B cell (primary cell): ENCODE results near the gene VSTM2B. TPM values are rescaled to one million over a fixed set of nuclear protein-coding genes. Genes with fewer than 3 reads are reported as not detected.

ENCODE experiments used
- ATAC-seq: fragments of 200-7000 bp; cut with Tn5 transposase; one replicate; pipeline ENCODE4 v1.10.0; 2021; ENCODE audit warnings: low read depth, mild to moderate bottlenecking, moderate number of reproducible peaks, moderate library complexity
- CTCF ChIA-PET: fragments of 350-600 bp; sonication (Branson Sonifier 250); formaldehyde crosslinking; loops from one replicate; lab custom pipeline; 2021; ENCODE audit warnings: antibody characterized with exemption, inconsistent platforms; lab: Charles Lee
- POLR2A ChIA-PET: fragments of 350-600 bp; sonication (Branson Sonifier 250); formaldehyde crosslinking; loops from one replicate; lab custom pipeline; 2021; ENCODE audit warnings: antibody characterized with exemption; lab: Charles Lee
- DNase-seq: peaks from one replicate; pipeline ENCODE4 v3.0.0; 2013
- H2AFZ ChIP-seq: 2 replicates; pipeline ENCODE4 v1.6.1; 2012; ENCODE audit warnings: mild to moderate bottlenecking, low read depth, low read length; ENCODE audit not compliant: insufficient read depth, poor library complexity, severe bottlenecking
- H3K27ac ChIP-seq, 2 donors: 1 replicate in 1 of 2; 2 replicates in 1 of 2; pipeline ENCODE4 v1.5.1; 2012 to 2013; ENCODE audit warnings: low read length in 2 of 2, mild to moderate bottlenecking in 2 of 2, moderate library complexity in 1 of 2
- H3K27me3 ChIP-seq, 4 experiments: fragments of 200-600 bp in 1 of 4; sonication (generic) in 1 of 4; replicated peaks in 1 of 4; 1 replicate in 2 of 4; 2 replicates in 2 of 4; pipeline versions ENCODE4 v1.6.1 to v1.7.0; 2013 to 2016; ENCODE audit warnings: low read length in 3 of 4, mild to moderate bottlenecking in 2 of 4, mixed read lengths in 1 of 4, moderate library complexity in 1 of 4; ENCODE audit not compliant: insufficient read depth in 4 of 4, control insufficient read depth in 3 of 4; ENCODE audit errors: control extremely low read depth in 1 of 4
- H3K36me3 ChIP-seq, 2 experiments: replicated peaks in 1 of 2; 1 replicate in 1 of 2; 2 replicates in 1 of 2; pipeline versions ENCODE4 v1.6.1 to v1.7.1; 2013; ENCODE audit warnings: low read length in 1 of 2; ENCODE audit not compliant: insufficient read depth in 2 of 2, control insufficient read depth in 1 of 2; ENCODE audit errors: control extremely low read depth in 1 of 2, extremely low read depth in 1 of 2
- H3K4me1 ChIP-seq, 2 donors: fragments of 200-600 bp in 1 of 2; sonication (generic) in 1 of 2; 1 replicate in 1 of 2; 2 replicates in 1 of 2; pipeline versions ENCODE4 v1.5.1 to v1.6.1; 2013 to 2017; ENCODE audit warnings: low read length in 2 of 2; ENCODE audit not compliant: control insufficient read depth in 2 of 2, insufficient read depth in 2 of 2
- H3K4me2 ChIP-seq: replicated peaks from 2 replicates; pipeline ENCODE3; 2012; ENCODE audit warnings: mild to moderate bottlenecking, low read depth, low read length; ENCODE audit not compliant: poor library complexity, severe bottlenecking
- H3K4me3 ChIP-seq, 5 experiments: fragments of 200-600 bp in 1 of 5; sonication (generic) in 1 of 5; 1 replicate in 3 of 5; 2 replicates in 2 of 5; pipeline versions ENCODE4 v1.5.1 to v1.7.0; 2011 to 2016; ENCODE audit warnings: low read length in 4 of 5, mild to moderate bottlenecking in 4 of 5, low read depth in 2 of 5, control low read depth in 1 of 5, moderate library complexity in 1 of 5; ENCODE audit not compliant: insufficient read depth in 1 of 5; ENCODE audit errors: control extremely low read depth in 1 of 5, extremely low read depth in 1 of 5
- H3K79me2 ChIP-seq: fragments of 200-600 bp; sonication (generic); one replicate; pipeline ENCODE4 v1.6.0; 2016; ENCODE audit warnings: low read length; ENCODE audit not compliant: control insufficient read depth, insufficient read depth
- H3K9ac ChIP-seq: fragments of 200-600 bp; sonication (generic); 2 replicates; pipeline ENCODE4 v1.6.1; 2017; ENCODE audit warnings: mild to moderate bottlenecking, low read length, moderate library complexity
- H3K9me3 ChIP-seq, 3 donors: one replicate each; pipeline versions ENCODE4 v1.6.1 to v1.7.1; 2013; ENCODE audit warnings: low read length in 2 of 3; ENCODE audit not compliant: control insufficient read depth in 2 of 3, insufficient read depth in 1 of 3; ENCODE audit errors: control extremely low read depth in 1 of 3
- H4K20me1 ChIP-seq: 2 replicates; pipeline ENCODE4 v1.6.0; 2012; ENCODE audit warnings: mild to moderate bottlenecking, low read length; ENCODE audit not compliant: insufficient read depth, control insufficient read depth, poor library complexity, severe bottlenecking
- H3K27ac Mint-ChIP-seq: one replicate; pipeline ENCODE4 v1.8.0; 2021; ENCODE audit warnings: mixed read lengths
- H3K27me3 Mint-ChIP-seq: one replicate; pipeline ENCODE4 v1.8.0; 2021; ENCODE audit warnings: mixed read lengths
- H3K4me1 Mint-ChIP-seq: one replicate; pipeline ENCODE4 v1.8.0; 2021; ENCODE audit warnings: mixed read lengths
- H3K4me3 Mint-ChIP-seq: one replicate; pipeline ENCODE4 v1.8.0; 2021; ENCODE audit warnings: mixed read lengths
- H3K9me3 Mint-ChIP-seq: one replicate; pipeline ENCODE4 v1.8.0; 2022; ENCODE audit warnings: mixed read lengths; ENCODE audit not compliant: insufficient read depth
- EZH2 ChIP-seq: IDR thresholded peaks from 2 replicates; pipeline ENCODE4 v1.6.1; 2012; ENCODE audit warnings: borderline replicate concordance, low read depth, mild to moderate bottlenecking, moderate library complexity, low read length; ENCODE audit not compliant: insufficient read depth, poor library complexity, severe bottlenecking
- WGBS: methylation state at CpG from one replicate; pipeline ENCODE4 v1.1.5; 2013; ENCODE audit warnings: missing lambda C conversion rate; ENCODE audit not compliant: insufficient coverage; 5-methylcytosine and 5-hydroxymethylcytosine counted together
- intact Hi-C: fragments of 100-400 bp; cut with micrococcal nuclease; formaldehyde crosslinking; loops from one replicate; pipeline ENCODE4 v1.10.0; 2022
- polyA plus RNA-seq: library from polyadenylated mRNA; depleted of rRNA; stranded (reverse); fragments of >200 nt; gene quantifications from 2 replicates; pipeline ENCODE4 v1.2.3, GENCODE V29; 2012
- total RNA-seq, 2 donors: library from RNA; stranded (reverse); fragments of 120-200 nt in 1 of 2; gene quantifications; 1 replicate in 1 of 2; 2 replicates in 1 of 2; pipeline versions ENCODE4 v1.2.3 to v1.2.4, GENCODE V29; 2013 to 2022
- TF ChIP-seq, protein P1 (sequence below): fragments of 200-600 bp; IDR thresholded peaks from one replicate; pipeline ENCODE4 v1.8.0; 2022; ENCODE audit warnings: antibody characterized with exemption, mild to moderate bottlenecking

The VSTM2B gene
- total and polyA plus RNA-seq, 2 donors (not counting 1 experiment from before 2014, with no cell fraction given) = not detected

GRCh38 chr19:29535214-29535831 lies 9.5 kb downstream of the VSTM2B start:
- Histone ChIP-seq H2AFZ (no peak overlapping the region), H4K20me1 (no peaks in the 10 kb centered on the region), H3K4me1 (no peaks in the 10 kb centered on the region), H3K4me2 (no peak overlapping the region), H3K79me2 (no peaks in the 10 kb centered on the region), H3K9ac (no peak overlapping the region), H3K27ac (no peak overlapping the region), H3K4me3 (no peak overlapping the region), H3K27me3 (peaks cover 0 to 34% (median 3%) of the 10 kb centered on the region in 4 experiments), H3K36me3 (no peaks in the 10 kb centered on the region), H3K9me3 (peaks cover 0 to 33% (median 0%) of the 10 kb centered on the region in 3 donors)
- no peaks in the 10 kb centered on the region for H3K4me1 Mint-ChIP-seq
- peaks cover 27% of the 10 kb centered on the region for H3K27me3 Mint-ChIP-seq
- H3K9me3 Mint-ChIP-seq = no peaks in the 10 kb centered on the region
- H3K4me3 Mint-ChIP-seq = no peak overlapping the region
- TF ChIP-seq, protein P1, sequence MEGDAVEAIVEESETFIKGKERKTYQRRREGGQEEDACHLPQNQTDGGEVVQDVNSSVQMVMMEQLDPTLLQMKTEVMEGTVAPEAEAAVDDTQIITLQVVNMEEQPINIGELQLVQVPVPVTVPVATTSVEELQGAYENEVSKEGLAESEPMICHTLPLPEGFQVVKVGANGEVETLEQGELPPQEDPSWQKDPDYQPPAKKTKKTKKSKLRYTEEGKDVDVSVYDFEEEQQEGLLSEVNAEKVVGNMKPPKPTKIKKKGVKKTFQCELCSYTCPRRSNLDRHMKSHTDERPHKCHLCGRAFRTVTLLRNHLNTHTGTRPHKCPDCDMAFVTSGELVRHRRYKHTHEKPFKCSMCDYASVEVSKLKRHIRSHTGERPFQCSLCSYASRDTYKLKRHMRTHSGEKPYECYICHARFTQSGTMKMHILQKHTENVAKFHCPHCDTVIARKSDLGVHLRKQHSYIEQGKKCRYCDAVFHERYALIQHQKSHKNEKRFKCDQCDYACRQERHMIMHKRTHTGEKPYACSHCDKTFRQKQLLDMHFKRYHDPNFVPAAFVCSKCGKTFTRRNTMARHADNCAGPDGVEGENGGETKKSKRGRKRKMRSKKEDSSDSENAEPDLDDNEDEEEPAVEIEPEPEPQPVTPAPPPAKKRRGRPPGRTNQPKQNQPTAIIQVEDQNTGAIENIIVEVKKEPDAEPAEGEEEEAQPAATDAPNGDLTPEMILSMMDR = no peak
- no peak for TF ChIP-seq EZH2
- WGBS = 66% methylated on average over 18 of the region's 19 CpGs
- no peak overlapping the region for H3K27ac Mint-ChIP-seq
- ATAC-seq (no peak), DNase-seq (no peak)
- intact Hi-C loops = no loop called here
- POLR2A ChIA-PET = no interaction called here
- CTCF ChIA-PET = no interaction called here

- Mint-ChIP-seq H3K27me3 (peaks cover 23% of the 10 kb centered on the region), H3K4me3 (no peak overlapping the region), H3K9me3 (no peaks in the 10 kb centered on the region), H3K4me1 (no peaks in the 10 kb centered on the region), H3K27ac (no peak overlapping the region)
- ChIA-PET POLR2A (no interaction called here), CTCF (no interaction called here)
- no peak for DNase-seq
- Histone ChIP-seq H3K4me1 (no peaks in the 10 kb centered on the region), H3K36me3 (no peaks in the 10 kb centered on the region), H4K20me1 (no peaks in the 10 kb centered on the region), H3K27ac (no peak overlapping the region), H3K27me3 (peaks cover 0 to 28% (median 3%) of the 10 kb centered on the region in 4 experiments), H3K4me2 (no peak overlapping the region), H3K4me3 (no peak overlapping the region), H2AFZ (no peak overlapping the region), H3K79me2 (no peaks in the 10 kb centered on the region), H3K9ac (no peak overlapping the region), H3K9me3 (peaks cover 0 to 28% (median 0%) of the 10 kb centered on the region in 3 donors)
- intact Hi-C loops = no loop called here
- WGBS = 65% methylated on average over 3 of the region's 4 CpGs
- no peak for ATAC-seq
- TF ChIP-seq EZH2 = no peak
- TF ChIP-seq, protein P1 = no peak
Measured at GRCh38 chr19:29535984-29536508, 10.3 kb downstream of the VSTM2B start.
